Astrocyte (in vitro differentiated cells and primary cell): ENCODE measurements around the gene CTDP1. TPM values are rescaled to one million over a fixed set of nuclear protein-coding genes. Genes with fewer than 3 reads are reported as not detected.

Experiments
- DNase-seq: peaks from one replicate; pipeline ENCODE4 v3.0.0-alpha.2; 2010; ENCODE audit warnings: low read depth
- FAIRE-seq: peaks from 2 replicates; lab custom pipeline; 2011; peaks lifted over from hg19 to GRCh38; lab: Jason Lieb, UNC
- H2AFZ ChIP-seq: 2 replicates; pipeline ENCODE4 v1.6.0; 2012; ENCODE audit warnings: low read depth, low read length, inconsistent platforms
- H3K27ac ChIP-seq: 2 replicates; pipeline ENCODE4 v1.5.1; 2011; ENCODE audit warnings: low read depth, low read length, inconsistent platforms
- H3K27me3 ChIP-seq: 2 replicates; pipeline ENCODE4 v1.6.0; 2011; ENCODE audit warnings: low read length, inconsistent platforms; ENCODE audit not compliant: insufficient read depth
- H3K36me3 ChIP-seq: 2 replicates; pipeline ENCODE4 v1.5.1; 2011; ENCODE audit warnings: low read length, inconsistent platforms; ENCODE audit not compliant: insufficient read depth
- H3K4me1 ChIP-seq: 2 replicates; pipeline ENCODE4 v1.5.1; 2011; ENCODE audit warnings: low read length, inconsistent platforms; ENCODE audit not compliant: insufficient read depth
- H3K4me2 ChIP-seq: 2 replicates; pipeline ENCODE4 v1.6.0; 2012; ENCODE audit warnings: low read length, inconsistent platforms
- H3K4me3 ChIP-seq: 2 replicates; pipeline ENCODE4 v1.5.1; 2011; ENCODE audit warnings: low read depth, mild to moderate bottlenecking, low read length, inconsistent platforms; ENCODE audit not compliant: insufficient read depth
- H3K79me2 ChIP-seq: 2 replicates; pipeline ENCODE4 v1.6.0; 2012; ENCODE audit warnings: mild to moderate bottlenecking, low read length, inconsistent platforms; ENCODE audit not compliant: insufficient read depth
- H3K9ac ChIP-seq: 2 replicates; pipeline ENCODE4 v1.6.0; 2012; ENCODE audit warnings: mild to moderate bottlenecking, low read length, inconsistent platforms
- H3K9me3 ChIP-seq: 2 replicates; pipeline ENCODE4 v1.5.1; 2012; ENCODE audit warnings: low read depth, mild to moderate bottlenecking, low read length, inconsistent platforms; ENCODE audit not compliant: insufficient read depth
- H4K20me1 ChIP-seq: 2 replicates; pipeline ENCODE4 v1.6.0; 2012; ENCODE audit warnings: low read length, inconsistent platforms; ENCODE audit not compliant: insufficient read depth
- H3K27ac Mint-ChIP-seq: one replicate; pipeline ENCODE4 v1.8.0; 2021; ENCODE audit warnings: mild to moderate bottlenecking, mixed read lengths; ENCODE audit not compliant: unreplicated experiment
- H3K27me3 Mint-ChIP-seq: one replicate; pipeline ENCODE4 v1.8.0; 2021; ENCODE audit warnings: low read depth, mixed read lengths; ENCODE audit not compliant: unreplicated experiment
- H3K36me3 Mint-ChIP-seq: one replicate; pipeline ENCODE4 v1.8.0; 2021; ENCODE audit warnings: low read depth, mixed read lengths; ENCODE audit not compliant: unreplicated experiment
- H3K4me1 Mint-ChIP-seq: one replicate; pipeline ENCODE4 v1.8.0; 2021; ENCODE audit warnings: low read depth, mixed read lengths; ENCODE audit not compliant: unreplicated experiment
- H3K4me3 Mint-ChIP-seq: one replicate; pipeline ENCODE4 v1.8.0; 2021; ENCODE audit warnings: mild to moderate bottlenecking, moderate library complexity, mixed read lengths; ENCODE audit not compliant: unreplicated experiment
- H3K9me3 Mint-ChIP-seq: one replicate; pipeline ENCODE4 v1.8.0; 2021; ENCODE audit warnings: mild to moderate bottlenecking, mixed read lengths; ENCODE audit not compliant: unreplicated experiment
- EZH2 ChIP-seq: IDR thresholded peaks from 2 replicates; pipeline ENCODE4 v1.6.1; 2012; ENCODE audit warnings: mild to moderate bottlenecking, low read length, inconsistent platforms; ENCODE audit not compliant: insufficient read depth
- total RNA-seq: library from RNA; stranded (reverse); gene quantifications from 2 replicates; pipeline ENCODE4 v1.2.1, GENCODE V29; 2021
- TF ChIP-seq, protein P1 (sequence below): IDR thresholded peaks from 2 replicates; pipeline ENCODE4 v1.5.1; 2011; ENCODE audit warnings: low read depth, mild to moderate bottlenecking, inconsistent platforms, low read length, moderate library complexity; ENCODE audit not compliant: insufficient read depth

The CTDP1 gene
- total RNA-seq, 1 donor from 2014 or later, result 31.7 TPM

GRCh38 chr18:79760348-79760747 lies 80.7 kb downstream of the CTDP1 start:
- DNase-seq (no peak), FAIRE-seq (no peak)
- peaks cover 24% of the 10 kb centered on the region for H3K9me3 Mint-ChIP-seq
- peaks cover 11% of the 10 kb centered on the region for H3K27me3 Mint-ChIP-seq
- Histone ChIP-seq H3K4me1 (no peaks in the 10 kb centered on the region), H3K79me2 (no peaks in the 10 kb centered on the region), H3K9me3 (no peaks in the 10 kb centered on the region), H3K9ac (no peak overlapping the region), H3K27me3 (no peaks in the 10 kb centered on the region), H2AFZ (no peak overlapping the region), H3K27ac (no peak overlapping the region), H3K36me3 (no peaks in the 10 kb centered on the region), H4K20me1 (no peaks in the 10 kb centered on the region), H3K4me3 (no peak overlapping the region), H3K4me2 (no peak overlapping the region)
- no peak overlapping the region for H3K27ac Mint-ChIP-seq
- TF ChIP-seq EZH2, result no peak
- TF ChIP-seq, protein P1, sequence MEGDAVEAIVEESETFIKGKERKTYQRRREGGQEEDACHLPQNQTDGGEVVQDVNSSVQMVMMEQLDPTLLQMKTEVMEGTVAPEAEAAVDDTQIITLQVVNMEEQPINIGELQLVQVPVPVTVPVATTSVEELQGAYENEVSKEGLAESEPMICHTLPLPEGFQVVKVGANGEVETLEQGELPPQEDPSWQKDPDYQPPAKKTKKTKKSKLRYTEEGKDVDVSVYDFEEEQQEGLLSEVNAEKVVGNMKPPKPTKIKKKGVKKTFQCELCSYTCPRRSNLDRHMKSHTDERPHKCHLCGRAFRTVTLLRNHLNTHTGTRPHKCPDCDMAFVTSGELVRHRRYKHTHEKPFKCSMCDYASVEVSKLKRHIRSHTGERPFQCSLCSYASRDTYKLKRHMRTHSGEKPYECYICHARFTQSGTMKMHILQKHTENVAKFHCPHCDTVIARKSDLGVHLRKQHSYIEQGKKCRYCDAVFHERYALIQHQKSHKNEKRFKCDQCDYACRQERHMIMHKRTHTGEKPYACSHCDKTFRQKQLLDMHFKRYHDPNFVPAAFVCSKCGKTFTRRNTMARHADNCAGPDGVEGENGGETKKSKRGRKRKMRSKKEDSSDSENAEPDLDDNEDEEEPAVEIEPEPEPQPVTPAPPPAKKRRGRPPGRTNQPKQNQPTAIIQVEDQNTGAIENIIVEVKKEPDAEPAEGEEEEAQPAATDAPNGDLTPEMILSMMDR, result no peak
- peaks cover 33% of the 10 kb centered on the region for H3K36me3 Mint-ChIP-seq
- no peaks in the 10 kb centered on the region for H3K4me1 Mint-ChIP-seq
- H3K4me3 Mint-ChIP-seq, result no peak overlapping the region

DNA sequence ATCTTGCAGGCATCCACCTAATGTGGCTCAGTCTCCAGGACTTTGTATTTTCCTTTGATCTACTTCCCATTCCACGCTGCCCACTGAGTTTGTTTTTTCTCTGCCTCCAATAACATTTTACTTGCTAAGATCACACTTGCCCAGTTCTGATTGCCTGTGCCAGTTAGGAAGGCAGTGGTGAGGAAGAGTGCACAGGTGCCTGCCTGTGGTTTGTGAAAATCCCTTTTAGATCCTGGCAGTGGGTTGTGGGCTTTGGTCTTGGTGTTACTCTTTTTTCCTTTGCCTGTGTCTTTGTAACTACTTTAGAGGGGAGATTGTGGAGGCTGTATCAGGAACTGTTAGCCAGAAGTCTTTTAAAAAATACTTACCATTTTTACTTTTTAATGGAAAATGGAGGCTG lies 81.3 kb downstream of the CTDP1 start:
- DNase-seq, result no peak
- no peak for FAIRE-seq
- H3K9me3 ChIP-seq, result no peaks in the 10 kb centered on the region
- H2AFZ ChIP-seq, result no peak overlapping the region
- H3K4me1 ChIP-seq, result no peaks in the 10 kb centered on the region
- H3K79me2 ChIP-seq, result no peaks in the 10 kb centered on the region
- Mint-ChIP-seq H3K4me1 (no peaks in the 10 kb centered on the region), H3K4me3 (no peak overlapping the region), H3K27me3 (peaks cover 16% of the 10 kb centered on the region), H3K9me3 (peaks cover 24% of the 10 kb centered on the region), H3K36me3 (peaks cover 32% of the 10 kb centered on the region), H3K27ac (no peak overlapping the region)
- no peak overlapping the region for H3K4me3 ChIP-seq
- H3K4me2 ChIP-seq, result no peak overlapping the region
- no peak overlapping the region for H3K27ac ChIP-seq
- TF ChIP-seq, protein P1, result no peak
- no peak for TF ChIP-seq EZH2
- no peak overlapping the region for H3K9ac ChIP-seq
- no peaks in the 10 kb centered on the region for H3K36me3 ChIP-seq
- H4K20me1 ChIP-seq, result no peaks in the 10 kb centered on the region
- no peaks in the 10 kb centered on the region for H3K27me3 ChIP-seq

GRCh38 chr18:79763407-79763806 lies 83.8 kb downstream of the CTDP1 start:
- TF ChIP-seq, protein P1, result no peak
- no peak for TF ChIP-seq EZH2
- Mint-ChIP-seq H3K4me3 (no peak overlapping the region), H3K4me1 (no peaks in the 10 kb centered on the region), H3K9me3 (peaks cover 24% of the 10 kb centered on the region), H3K27ac (no peak overlapping the region), H3K36me3 (peaks cover 21% of the 10 kb centered on the region), H3K27me3 (peaks cover 25% of the 10 kb centered on the region)
- Histone ChIP-seq H2AFZ (no peak overlapping the region), H3K79me2 (no peaks in the 10 kb centered on the region), H3K4me1 (no peaks in the 10 kb centered on the region), H3K27me3 (no peaks in the 10 kb centered on the region), H3K9ac (no peak overlapping the region), H3K4me3 (no peak overlapping the region), H4K20me1 (no peaks in the 10 kb centered on the region), H3K9me3 (peaks cover 2% of the 10 kb centered on the region), H3K4me2 (no peak overlapping the region), H3K36me3 (no peaks in the 10 kb centered on the region), H3K27ac (no peak overlapping the region)
- no peak for FAIRE-seq
- no peak for DNase-seq
